H9 (cell line): Measurements from ENCODE around the gene ANKS1B. TPM values are rescaled to one million over a fixed set of nuclear protein-coding genes. Genes with fewer than 3 reads are reported as not detected.

Experiments
- DNase-seq: peaks from one replicate; pipeline ENCODE4 v3.0.0-alpha.2; 2017
- H2AFZ ChIP-seq: one replicate; pipeline ENCODE4 v1.6.1; 2013; ENCODE audit warnings: mild to moderate bottlenecking, low read length, control low read depth, moderate library complexity
- H2AK5ac ChIP-seq: 2 replicates; pipeline ENCODE4 v1.6.1; 2013; ENCODE audit warnings: low read length, control low read depth, mixed read lengths; ENCODE audit not compliant: insufficient read length
- H2BK120ac ChIP-seq: one replicate; pipeline ENCODE4 v1.6.1; 2013; ENCODE audit warnings: low read depth, mild to moderate bottlenecking, low read length, control low read depth, inconsistent platforms; ENCODE audit not compliant: poor library complexity, severe bottlenecking
- H2BK12ac ChIP-seq: 2 replicates; pipeline ENCODE4 v1.6.1; 2013; ENCODE audit warnings: low read length, control low read depth, mixed read lengths, low read depth; ENCODE audit not compliant: insufficient read length
- H2BK15ac ChIP-seq: 2 replicates; pipeline ENCODE4 v1.6.1; 2013; ENCODE audit warnings: low read depth, low read length, control low read depth
- H2BK20ac ChIP-seq: one replicate; pipeline ENCODE4 v1.6.1; 2013; ENCODE audit warnings: low read depth, mild to moderate bottlenecking, low read length, control low read depth, inconsistent platforms; ENCODE audit not compliant: poor library complexity, severe bottlenecking
- H2BK5ac ChIP-seq: 2 replicates; pipeline ENCODE4 v1.6.1; 2013; ENCODE audit warnings: low read length, control low read depth, mixed read lengths; ENCODE audit not compliant: insufficient read length
- H3K14ac ChIP-seq: 2 replicates; pipeline ENCODE4 v1.6.1; 2013; ENCODE audit warnings: low read length, control low read depth; ENCODE audit not compliant: insufficient read depth
- H3K18ac ChIP-seq: 2 replicates; pipeline ENCODE4 v1.6.1; 2013; ENCODE audit warnings: low read depth, mild to moderate bottlenecking, mixed read lengths, low read length, control low read depth; ENCODE audit not compliant: insufficient read length
- H3K23ac ChIP-seq: 2 replicates; pipeline ENCODE4 v1.6.1; 2013; ENCODE audit warnings: low read length, control low read depth, mixed read lengths, low read depth; ENCODE audit not compliant: insufficient read length
- H3K23me2 ChIP-seq: 2 replicates; pipeline ENCODE4 v1.6.1; 2013; ENCODE audit warnings: low read depth, mild to moderate bottlenecking, mixed read lengths, low read length, control low read depth; ENCODE audit not compliant: insufficient read length, poor library complexity, severe bottlenecking
- H3K27ac ChIP-seq: 2 replicates; pipeline ENCODE4 v1.5.1; 2013; ENCODE audit warnings: low read length, control low read depth, mixed read lengths, low read depth; ENCODE audit not compliant: insufficient read length
- H3K27me3 ChIP-seq: 2 replicates; pipeline ENCODE4 v1.6.1; 2013; ENCODE audit warnings: low read length, control low read depth, inconsistent platforms; ENCODE audit not compliant: insufficient read depth
- H3K4ac ChIP-seq: 2 replicates; pipeline ENCODE4 v1.6.1; 2013; ENCODE audit warnings: low read depth, mild to moderate bottlenecking, control low read depth, inconsistent platforms, low read length, moderate library complexity
- H3K4me1 ChIP-seq: 2 replicates; pipeline ENCODE4 v1.6.1; 2013; ENCODE audit warnings: low read length, control low read depth, inconsistent platforms; ENCODE audit not compliant: insufficient read depth
- H3K4me2 ChIP-seq: 2 replicates; pipeline ENCODE4 v1.6.1; 2013; ENCODE audit warnings: low read length, control low read depth, mixed read lengths; ENCODE audit not compliant: insufficient read length, insufficient read depth
- H3K56ac ChIP-seq: 2 replicates; pipeline ENCODE4 v1.6.1; 2013; ENCODE audit warnings: low read depth, mild to moderate bottlenecking, mixed read lengths, low read length, control low read depth; ENCODE audit not compliant: insufficient read length
- H3K79me1 ChIP-seq: 2 replicates; pipeline ENCODE4 v1.6.1; 2013; ENCODE audit warnings: low read depth, mild to moderate bottlenecking, moderate library complexity, low read length, control low read depth, inconsistent platforms; ENCODE audit not compliant: insufficient read depth, poor library complexity, severe bottlenecking
- H3K79me2 ChIP-seq: 2 replicates; pipeline ENCODE4 v1.6.1; 2013; ENCODE audit warnings: low read length, control low read depth, inconsistent platforms; ENCODE audit not compliant: insufficient read depth
- H3K9ac ChIP-seq: 2 replicates; pipeline ENCODE4 v1.6.1; 2013; ENCODE audit warnings: low read length, control low read depth, mixed read lengths; ENCODE audit not compliant: insufficient read length; ENCODE audit errors: extremely low read depth
- H3K9me3 ChIP-seq: one replicate; pipeline ENCODE4 v1.6.1; 2013; ENCODE audit warnings: low read depth, low read length, inconsistent platforms; ENCODE audit not compliant: control insufficient read depth
- H3T11ph ChIP-seq: one replicate; pipeline ENCODE4 v1.6.1; 2013; ENCODE audit warnings: mild to moderate bottlenecking, low read length, control low read depth, inconsistent platforms
- H4K20me1 ChIP-seq: one replicate; pipeline ENCODE4 v1.6.1; 2013; ENCODE audit not compliant: control insufficient read depth, insufficient read length, insufficient read depth
- H4K5ac ChIP-seq: 2 replicates; pipeline ENCODE4 v1.6.1; 2013; ENCODE audit warnings: low read depth, mild to moderate bottlenecking, mixed read lengths, low read length, control low read depth; ENCODE audit not compliant: insufficient read length
- H4K8ac ChIP-seq: replicated peaks from 2 replicates; pipeline ENCODE4 v1.6.1; 2013; ENCODE audit warnings: low read length, control low read depth, mixed read lengths, low read depth; ENCODE audit not compliant: insufficient read length
- H4K91ac ChIP-seq: 2 replicates; pipeline ENCODE4 v1.6.1; 2013; ENCODE audit warnings: low read depth, mild to moderate bottlenecking, moderate library complexity, mixed read lengths, low read length, control low read depth; ENCODE audit not compliant: insufficient read length
- H3K27ac Mint-ChIP-seq, 3 experiments: 2 replicates in 2 of 3; 3 replicates in 1 of 3; pipeline ENCODE4 v1.8.0; 2020 to 2021; ENCODE audit warnings: mixed read lengths in 3 of 3, mild to moderate bottlenecking in 1 of 3, moderate library complexity in 1 of 3
- H3K27me3 Mint-ChIP-seq: 2 replicates; pipeline ENCODE4 v1.8.0; 2021; ENCODE audit warnings: low read depth, mild to moderate bottlenecking, moderate library complexity, mixed read lengths
- H3K36me3 Mint-ChIP-seq, 3 experiments: 2 replicates in 2 of 3; 3 replicates in 1 of 3; pipeline ENCODE4 v1.8.0; 2020 to 2021; ENCODE audit warnings: low read depth in 3 of 3, mixed read lengths in 3 of 3; ENCODE audit not compliant: insufficient read depth in 1 of 3
- H3K4me1 Mint-ChIP-seq, 2 experiments: 2 replicates each; pipeline ENCODE4 v1.8.0; 2020; ENCODE audit warnings: mixed read lengths in 2 of 2
- H3K4me3 Mint-ChIP-seq, 2 experiments: 2 replicates in 1 of 2; 3 replicates in 1 of 2; pipeline ENCODE4 v1.8.0; 2020 to 2021; ENCODE audit warnings: mild to moderate bottlenecking in 2 of 2, mixed read lengths in 2 of 2, moderate library complexity in 1 of 2
- H3K9me3 Mint-ChIP-seq, 2 experiments: 2 replicates in 1 of 2; 3 replicates in 1 of 2; pipeline ENCODE4 v1.8.0; 2020; ENCODE audit warnings: mild to moderate bottlenecking in 2 of 2, mixed read lengths in 2 of 2, moderate library complexity in 1 of 2
- WGBS: extraction: QIAGEN DNeasy Blood & Tissue Kit; methylation state at CpG from one replicate; pipeline ENCODE4 v1.1.7; 2013; ENCODE audit warnings: missing lambda C conversion rate, low lambda C conversion rate, mixed read lengths; ENCODE audit not compliant: insufficient read length; ENCODE audit errors: extremely low coverage; 5-methylcytosine and 5-hydroxymethylcytosine counted together
- total RNA-seq: library from RNA; stranded (reverse); gene quantifications from 2 replicates; pipeline ENCODE4 v1.2.1, GENCODE V29; 2021
- TF ChIP-seq, protein P1 (sequence below): fragments of 200-600 bp; sonication (generic); conservative IDR thresholded peaks from 3 replicates; pipeline ENCODE4 v1.8.0; 2021; ENCODE audit warnings: antibody characterized with exemption, mild to moderate bottlenecking

ANKS1B gene
- total RNA-seq, 1 experiment from 2014 or later = 4.1 TPM

DNA sequence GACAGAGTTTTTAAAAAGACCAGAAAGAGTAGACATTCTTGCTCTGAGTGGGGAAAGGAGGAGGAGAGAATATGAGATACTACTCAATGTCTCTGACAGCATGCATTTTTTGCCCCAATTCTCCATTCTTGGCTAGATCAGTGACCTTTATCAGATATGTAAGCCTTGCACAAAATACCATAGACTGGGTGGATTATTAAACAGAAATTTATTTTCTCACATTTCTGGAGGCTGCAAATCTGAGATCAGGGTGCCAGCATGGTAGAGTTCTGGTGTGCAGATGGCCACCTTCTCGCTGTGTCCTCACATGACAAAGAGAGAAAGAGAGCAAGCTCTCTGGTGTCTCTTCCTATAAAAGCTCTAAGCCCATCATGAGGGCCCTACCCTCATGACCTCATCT is 38.6 kb downstream of the ANKS1B start:
- WGBS = no CpG with 5 or more reads among the region's 1 CpG
- Mint-ChIP-seq H3K4me3 (no peak overlapping the region), H3K36me3 (no peaks in the 10 kb centered on the region), H3K9me3 (no peaks in the 10 kb centered on the region), H3K27me3 (no peaks in the 10 kb centered on the region), H3K4me1 (no peaks in the 10 kb centered on the region), H3K27ac (no peak overlapping the region)
- Histone ChIP-seq H3T11ph (no peak overlapping the region), H2AFZ (no peak overlapping the region), H3K18ac (no peak overlapping the region), H3K4me1 (no peaks in the 10 kb centered on the region), H2BK120ac (no peak overlapping the region), H3K23me2 (no peaks in the 10 kb centered on the region), H3K9me3 (no peaks in the 10 kb centered on the region), H3K4me2 (no peak overlapping the region), H4K5ac (no peak overlapping the region), H2AK5ac (no peak overlapping the region), H4K20me1 (no peaks in the 10 kb centered on the region), H3K23ac (no peak overlapping the region), H3K79me1 (no peaks in the 10 kb centered on the region), H2BK12ac (no peak overlapping the region), H3K14ac (no peak overlapping the region), H2BK20ac (no peak overlapping the region), H3K9ac (no peak overlapping the region), H2BK5ac (no peak overlapping the region), H4K8ac (no peak overlapping the region), H3K27ac (no peak overlapping the region), H3K56ac (no peak overlapping the region), H3K79me2 (no peaks in the 10 kb centered on the region), H3K27me3 (no peaks in the 10 kb centered on the region), H4K91ac (no peak overlapping the region), H2BK15ac (no peak overlapping the region), H3K4ac (no peak overlapping the region)
- TF ChIP-seq, protein P1, sequence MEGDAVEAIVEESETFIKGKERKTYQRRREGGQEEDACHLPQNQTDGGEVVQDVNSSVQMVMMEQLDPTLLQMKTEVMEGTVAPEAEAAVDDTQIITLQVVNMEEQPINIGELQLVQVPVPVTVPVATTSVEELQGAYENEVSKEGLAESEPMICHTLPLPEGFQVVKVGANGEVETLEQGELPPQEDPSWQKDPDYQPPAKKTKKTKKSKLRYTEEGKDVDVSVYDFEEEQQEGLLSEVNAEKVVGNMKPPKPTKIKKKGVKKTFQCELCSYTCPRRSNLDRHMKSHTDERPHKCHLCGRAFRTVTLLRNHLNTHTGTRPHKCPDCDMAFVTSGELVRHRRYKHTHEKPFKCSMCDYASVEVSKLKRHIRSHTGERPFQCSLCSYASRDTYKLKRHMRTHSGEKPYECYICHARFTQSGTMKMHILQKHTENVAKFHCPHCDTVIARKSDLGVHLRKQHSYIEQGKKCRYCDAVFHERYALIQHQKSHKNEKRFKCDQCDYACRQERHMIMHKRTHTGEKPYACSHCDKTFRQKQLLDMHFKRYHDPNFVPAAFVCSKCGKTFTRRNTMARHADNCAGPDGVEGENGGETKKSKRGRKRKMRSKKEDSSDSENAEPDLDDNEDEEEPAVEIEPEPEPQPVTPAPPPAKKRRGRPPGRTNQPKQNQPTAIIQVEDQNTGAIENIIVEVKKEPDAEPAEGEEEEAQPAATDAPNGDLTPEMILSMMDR = no peak
- no peak for DNase-seq
